Thyroid gland (tissue), 4 donors: ENCODE measurements around the gene TTC31. TPM values are rescaled to one million over a fixed set of nuclear protein-coding genes. Genes with fewer than 3 reads are reported as not detected.

Experiments
- DNase-seq, 2 donors: peaks; one replicate each; pipeline ENCODE4 v3.0.0-alpha.2; 2019
- H3K27ac ChIP-seq, 3 donors: fragments of 200-600 bp; sonication (generic); 1 replicate in 2 of 3; 2 replicates in 1 of 3; pipeline ENCODE4 v1.5.1; 2016 to 2019; ENCODE audit warnings: mild to moderate bottlenecking in 1 of 3, moderate library complexity in 1 of 3
- H3K27me3 ChIP-seq: fragments of 200-600 bp; sonication (generic); one replicate; pipeline ENCODE4 v1.5.1; 2019
- H3K36me3 ChIP-seq, 2 donors: fragments of 200-600 bp; sonication (generic); one replicate each; pipeline ENCODE4 v1.5.1; 2016 to 2019
- H3K4me1 ChIP-seq, 2 donors: fragments of 200-600 bp; sonication (generic); one replicate each; pipeline ENCODE4 v1.5.1; 2017 to 2019
- H3K4me3 ChIP-seq, 3 donors: fragments of 200-600 bp; sonication (generic); replicated peaks in 1 of 3; 1 replicate in 2 of 3; 2 replicates in 1 of 3; pipeline ENCODE4 v1.5.1; 2016; ENCODE audit warnings: mild to moderate bottlenecking in 1 of 3
- H3K9me3 ChIP-seq: fragments of 200-600 bp; sonication (generic); one replicate; pipeline ENCODE4 v1.5.1; 2017
- POLR2A ChIP-seq, 2 donors: fragments of 450-650 bp; IDR thresholded peaks; one replicate each; pipeline ENCODE4 v1.6.1; 2017; ENCODE audit warnings: antibody characterized with exemption in 2 of 2, mild to moderate bottlenecking in 2 of 2, moderate library complexity in 1 of 2
- WGBS, 2 donors: methylation state at CpG; one replicate each; pipeline ENCODE4 v1.1.5; 2017; 5-methylcytosine and 5-hydroxymethylcytosine counted together
- intact Hi-C: fragments of 100-400 bp; cut with DNase I; formaldehyde crosslinking; loops from one replicate; pipeline ENCODE4 v1.15.1; 2023
- total RNA-seq, 4 donors: library from RNA; depleted of rRNA; stranded (reverse); fragments of >200 nt; gene quantifications; one replicate each; pipeline ENCODE4 v1.2.3, GENCODE V29; 2016
- TF ChIP-seq, protein P1 (sequence below), 6 experiments: fragments of 200-600 bp in 3 of 6; fragments of 450-650 bp in 3 of 6; sonication (generic) in 3 of 6; IDR thresholded peaks; one replicate each; pipeline ENCODE4 v1.5.1; 2016 to 2019; ENCODE audit warnings: antibody characterized with exemption in 6 of 6, mild to moderate bottlenecking in 2 of 6, inconsistent platforms in 1 of 6, moderate library complexity in 1 of 6

Gene TTC31
- total RNA-seq, 4 donors from 2014 or later = 18.9 to 38.0 (median 22.4) TPM

- Histone ChIP-seq H3K4me1 (peaks cover 0 to 6% of the 10 kb centered on the region in 2 donors), H3K9me3 (no peaks in the 10 kb centered on the region), H3K27ac (no peak overlapping the region), H3K4me3 (no peak overlapping the region), H3K36me3 (peaks cover 0 to 11% of the 10 kb centered on the region in 2 donors), H3K27me3 (no peaks in the 10 kb centered on the region)
- whole genome bisulfite sequencing, 2 donors = 69 to 73% methylated on average over 4 of the region's 4 CpGs
- no peak for DNase-seq
- TF ChIP-seq POLR2A (IDR thresholded peaks at IDR 0.05) = no peak
- TF ChIP-seq, protein P1, sequence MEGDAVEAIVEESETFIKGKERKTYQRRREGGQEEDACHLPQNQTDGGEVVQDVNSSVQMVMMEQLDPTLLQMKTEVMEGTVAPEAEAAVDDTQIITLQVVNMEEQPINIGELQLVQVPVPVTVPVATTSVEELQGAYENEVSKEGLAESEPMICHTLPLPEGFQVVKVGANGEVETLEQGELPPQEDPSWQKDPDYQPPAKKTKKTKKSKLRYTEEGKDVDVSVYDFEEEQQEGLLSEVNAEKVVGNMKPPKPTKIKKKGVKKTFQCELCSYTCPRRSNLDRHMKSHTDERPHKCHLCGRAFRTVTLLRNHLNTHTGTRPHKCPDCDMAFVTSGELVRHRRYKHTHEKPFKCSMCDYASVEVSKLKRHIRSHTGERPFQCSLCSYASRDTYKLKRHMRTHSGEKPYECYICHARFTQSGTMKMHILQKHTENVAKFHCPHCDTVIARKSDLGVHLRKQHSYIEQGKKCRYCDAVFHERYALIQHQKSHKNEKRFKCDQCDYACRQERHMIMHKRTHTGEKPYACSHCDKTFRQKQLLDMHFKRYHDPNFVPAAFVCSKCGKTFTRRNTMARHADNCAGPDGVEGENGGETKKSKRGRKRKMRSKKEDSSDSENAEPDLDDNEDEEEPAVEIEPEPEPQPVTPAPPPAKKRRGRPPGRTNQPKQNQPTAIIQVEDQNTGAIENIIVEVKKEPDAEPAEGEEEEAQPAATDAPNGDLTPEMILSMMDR (IDR thresholded peaks at IDR 0.05) = no peak
- intact Hi-C loops = no loop called here
Measured at GRCh38 chr2:74537140-74537539, 54.3 kb downstream of the TTC31 start.

DNA sequence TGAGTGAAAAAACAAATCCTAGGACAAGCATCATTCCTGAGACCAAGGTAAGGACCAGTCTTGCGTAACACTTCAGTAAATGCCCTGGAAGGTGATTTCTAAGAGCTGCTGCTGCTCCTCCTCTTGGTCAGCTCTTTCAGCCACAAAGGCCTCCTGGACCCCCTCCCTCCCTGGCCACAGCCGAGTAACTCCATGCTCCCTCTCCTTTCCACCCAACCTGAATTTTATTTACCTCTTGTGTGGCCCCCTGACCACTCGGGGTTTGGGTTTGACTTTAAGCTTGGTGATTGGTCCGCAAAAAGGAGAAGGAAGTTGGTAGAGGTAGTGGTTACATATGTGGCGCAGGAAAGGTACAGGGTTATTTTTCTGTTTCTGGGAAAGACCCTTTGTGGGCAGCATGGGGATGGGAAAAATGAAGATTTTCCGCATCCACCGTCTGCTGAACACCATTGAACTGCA is 56.0 kb downstream of the TTC31 start:
- no peaks in the 10 kb centered on the region for H3K36me3 ChIP-seq
- intact Hi-C loops = no loop called here
- no peaks in the 10 kb centered on the region for H3K27me3 ChIP-seq
- H3K4me3 ChIP-seq = no peak overlapping the region
- H3K9me3 ChIP-seq = no peaks in the 10 kb centered on the region
- WGBS, 2 donors = 54 to 58% methylated on average over 7 of the region's 7 CpGs
- DNase-seq = no peak
- H3K4me1 ChIP-seq = peaks cover 0 to 6% of the 10 kb centered on the region in 2 donors
- TF ChIP-seq POLR2A (IDR thresholded peaks at IDR 0.05) = no peak
- TF ChIP-seq, protein P1 (IDR thresholded peaks at IDR 0.05) = no peak
- no peak overlapping the region for H3K27ac ChIP-seq

DNA sequence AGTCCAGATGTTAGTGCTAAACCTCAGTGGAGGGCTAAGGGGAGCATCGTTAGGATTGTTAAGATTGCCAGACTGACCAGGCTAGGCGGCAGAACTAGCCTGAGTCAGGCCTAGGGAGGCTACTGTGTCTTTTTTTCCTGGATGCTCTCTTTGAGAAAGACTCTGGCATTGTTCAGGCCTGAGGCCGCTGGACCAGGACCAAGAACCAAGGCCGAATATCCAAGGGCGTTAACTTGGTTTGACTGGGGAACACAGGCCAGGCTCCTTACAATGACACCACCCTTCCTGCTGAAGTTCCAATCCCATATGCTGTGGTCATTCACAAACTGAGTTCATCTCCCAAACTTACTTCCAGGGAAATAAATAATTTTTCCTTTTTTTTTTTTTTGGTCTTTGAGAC is 57.4 kb downstream of the TTC31 start:
- no peak for DNase-seq
- WGBS, 2 donors = 75 to 85% methylated on average over 5 of the region's 5 CpGs
- intact Hi-C loops = no loop called here
- H3K27ac ChIP-seq = no peak overlapping the region
- no peaks in the 10 kb centered on the region for H3K36me3 ChIP-seq
- no peaks in the 10 kb centered on the region for H3K9me3 ChIP-seq
- H3K27me3 ChIP-seq = no peaks in the 10 kb centered on the region
- peaks cover 0 to 6% of the 10 kb centered on the region in 2 donors for H3K4me1 ChIP-seq
- TF ChIP-seq POLR2A (IDR thresholded peaks at IDR 0.05) = no peak
- TF ChIP-seq, protein P1 (IDR thresholded peaks at IDR 0.05) = no peak
- H3K4me3 ChIP-seq = no peak overlapping the region

DNA sequence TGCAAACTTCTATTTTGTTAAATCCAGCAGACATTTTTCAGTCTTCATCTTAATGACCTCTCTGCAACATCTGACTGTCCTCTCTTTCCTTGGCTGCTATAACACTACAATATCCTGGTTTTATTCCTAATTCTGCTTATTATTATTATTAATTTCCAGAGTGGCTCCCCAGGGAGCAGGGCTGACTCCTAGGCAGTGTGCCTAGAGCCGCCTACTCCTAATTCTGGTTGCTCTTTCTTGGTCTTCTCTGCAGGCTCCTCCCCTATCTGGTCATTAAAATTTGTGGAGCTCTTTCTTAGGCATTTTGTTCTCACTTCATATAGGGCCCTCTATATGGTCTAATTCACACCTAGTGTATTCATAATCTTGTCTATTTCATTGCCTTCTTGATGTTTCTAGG is 60.1 kb downstream of the TTC31 start:
- H3K4me1 ChIP-seq = peaks cover 0 to 6% of the 10 kb centered on the region in 2 donors
- no peak overlapping the region for H3K4me3 ChIP-seq
- H3K27ac ChIP-seq = no peak overlapping the region
- 85 to 86% methylated on average over 1 of the region's 1 CpG for WGBS, 2 donors
- no peaks in the 10 kb centered on the region for H3K36me3 ChIP-seq
- no peaks in the 10 kb centered on the region for H3K27me3 ChIP-seq
- TF ChIP-seq, protein P1 (IDR thresholded peaks at IDR 0.05) = no peak
- no peak for TF ChIP-seq POLR2A (IDR thresholded peaks at IDR 0.05)
- no peak for DNase-seq
- H3K9me3 ChIP-seq = no peaks in the 10 kb centered on the region
- intact Hi-C loops = no loop called here

Other genes with a start within 250 kb of the TTC31 start
- gene SLC4A5, start 139.7 kb upstream of the TTC31 start, total RNA-seq = 10 to 100 TPM; 18.3 to 94.5 (median 59.8) TPM
- gene DCTN1, start 102.8 kb upstream of the TTC31 start, total RNA-seq = 100 to 1,000 TPM in 3 of 4 donors, 10 to 100 TPM in 1; 82.6 to 124 (median 108) TPM
- gene C2orf81, start 61.5 kb upstream of the TTC31 start, total RNA-seq = 1 to 10 TPM; 2.3 to 3.4 (median 3.1) TPM
- 10 to 100 TPM in 3 of 4 donors, 1 to 10 TPM in 1; 6.5 to 19.3 (median 13.6) TPM for gene WDR54, start 61.4 kb upstream of the TTC31 start, total RNA-seq
- gene RTKN, start 41.1 kb upstream of the TTC31 start, total RNA-seq = 10 to 100 TPM; 24.5 to 41.9 (median 35.6) TPM
- 10 to 100 TPM; 19.9 to 74.4 (median 46.1) TPM for gene INO80B, start 28.0 kb upstream of the TTC31 start, total RNA-seq
- 100 to 1,000 TPM in 2 of 4 donors, 10 to 100 TPM in 2; 60.7 to 119 (median 102) TPM for gene WBP1, start 24.6 kb upstream of the TTC31 start, total RNA-seq
- 10 to 100 TPM; 40.9 to 57.6 (median 51.3) TPM for gene MOGS, start 17.7 kb upstream of the TTC31 start, total RNA-seq
- 10 to 100 TPM; 15.0 to 49.4 (median 40.9) TPM for gene MRPL53, start 10.4 kb upstream of the TTC31 start, total RNA-seq
- gene CCDC142, start 83 bp upstream of the TTC31 start, total RNA-seq = 10 to 100 TPM; 13.6 to 58.7 (median 31.3) TPM
- gene LBX2, start 16.5 kb downstream of the TTC31 start, total RNA-seq = 1 to 10 TPM in 2 of 4 donors, under 1 TPM in 1, not detected in 1; 0.50 to 2.6 (median 1.9) TPM
- gene PCGF1, start 24.6 kb downstream of the TTC31 start, total RNA-seq = 10 to 100 TPM; 11.0 to 25.9 (median 17.1) TPM
- not detected for gene TLX2, start 31.4 kb downstream of the TTC31 start, total RNA-seq
- not detected for gene DQX1, start 43.1 kb downstream of the TTC31 start, total RNA-seq
- gene AUP1, start 46.6 kb downstream of the TTC31 start, total RNA-seq = 100 to 1,000 TPM in 3 of 4 donors, 10 to 100 TPM in 1; 93.7 to 168 (median 112) TPM
- 10 to 100 TPM; 27.3 to 45.9 (median 37.5) TPM for gene HTRA2, start 46.9 kb downstream of the TTC31 start, total RNA-seq
- gene LOXL3, start 70.9 kb downstream of the TTC31 start, total RNA-seq = 1 to 10 TPM in 3 of 4 donors, under 1 TPM in 1; 0.98 to 5.6 (median 2.2) TPM
- gene DOK1, start 71.6 kb downstream of the TTC31 start, total RNA-seq = 10 to 100 TPM; 14.4 to 19.4 (median 18.4) TPM
- gene M1AP, start 165.2 kb downstream of the TTC31 start, total RNA-seq = 1 to 10 TPM in 3 of 4 donors, under 1 TPM in 1; 0.81 to 2.6 (median 1.8) TPM
- gene SEMA4F, start 171.2 kb downstream of the TTC31 start, total RNA-seq = 1 to 10 TPM; 4.3 to 7.2 (median 6.1) TPM